Prostate gland (tissue), 2 donors: ENCODE measurements around the gene SLC35B1. TPM values are rescaled to one million over a fixed set of nuclear protein-coding genes. Genes with fewer than 3 reads are reported as not detected.
A peak's percentile ranks its signal among the peaks of the same experiment; 100 is the strongest.

Experiments
- DNase-seq: peaks from one replicate; pipeline ENCODE4 v3.0.0-alpha.2; 2019; ENCODE audit warnings: low spot score
- H3K27ac ChIP-seq, 2 donors: fragments of 200-600 bp; sonication (generic); 2 replicates each; pipeline ENCODE4 v1.5.1; 2017 to 2019
- H3K27me3 ChIP-seq: fragments of 200-600 bp; sonication (generic); replicated peaks from 2 replicates; pipeline ENCODE4 v1.5.1; 2019; ENCODE audit not compliant: insufficient read depth
- H3K36me3 ChIP-seq, 2 donors: fragments of 200-600 bp; sonication (generic); 1 replicate in 1 of 2; 2 replicates in 1 of 2; pipeline versions ENCODE4 v1.5.1 to v1.8.1; 2017 to 2019
- H3K4me1 ChIP-seq: fragments of 200-600 bp; sonication (generic); replicated peaks from 2 replicates; pipeline ENCODE4 v1.5.1; 2019
- H3K4me3 ChIP-seq, 2 donors: fragments of 200-600 bp; sonication (generic); 2 replicates each; pipeline ENCODE4 v1.5.1; 2017 to 2019
- H3K9me3 ChIP-seq: fragments of 200-600 bp; sonication (generic); 2 replicates; pipeline ENCODE4 v1.5.1; 2017
- POLR2A ChIP-seq: fragments of 450-650 bp; IDR thresholded peaks from one replicate; pipeline ENCODE4 v1.6.1; 2016; ENCODE audit warnings: antibody characterized with exemption, mild to moderate bottlenecking
- POLR2AphosphoS5 ChIP-seq: sonication (generic); formaldehyde crosslinking; IDR thresholded peaks from one replicate; pipeline ENCODE4 v1.6.1; 2017; ENCODE audit warnings: antibody characterized with exemption
- WGBS: methylation state at CpG from one replicate; pipeline ENCODE4 v1.1.5; 2018; 5-methylcytosine and 5-hydroxymethylcytosine counted together
- intact Hi-C: fragments of 100-400 bp; cut with DNase I; formaldehyde crosslinking; loops from one replicate; pipeline ENCODE4 v1.14.2; 2022
- total RNA-seq, 2 donors: library from RNA; depleted of rRNA; stranded (reverse); fragments of >200 nt; gene quantifications; one replicate each; pipeline ENCODE4 v1.1.0, GENCODE V29; 2016
- TF ChIP-seq, protein P1 (sequence below), 4 experiments: fragments of 200-600 bp in 2 of 4; fragments of 450-650 bp in 2 of 4; sonication (generic) in 2 of 4; IDR thresholded peaks; 1 replicate in 3 of 4; 2 replicates in 1 of 4; pipeline ENCODE4 v1.5.1; 2016 to 2019; ENCODE audit warnings: antibody characterized with exemption in 4 of 4, mild to moderate bottlenecking in 2 of 4, moderate library complexity in 2 of 4

SLC35B1 gene
- total RNA-seq, 2 donors from 2014 or later: 31.0 to 81.0 TPM

DNA sequence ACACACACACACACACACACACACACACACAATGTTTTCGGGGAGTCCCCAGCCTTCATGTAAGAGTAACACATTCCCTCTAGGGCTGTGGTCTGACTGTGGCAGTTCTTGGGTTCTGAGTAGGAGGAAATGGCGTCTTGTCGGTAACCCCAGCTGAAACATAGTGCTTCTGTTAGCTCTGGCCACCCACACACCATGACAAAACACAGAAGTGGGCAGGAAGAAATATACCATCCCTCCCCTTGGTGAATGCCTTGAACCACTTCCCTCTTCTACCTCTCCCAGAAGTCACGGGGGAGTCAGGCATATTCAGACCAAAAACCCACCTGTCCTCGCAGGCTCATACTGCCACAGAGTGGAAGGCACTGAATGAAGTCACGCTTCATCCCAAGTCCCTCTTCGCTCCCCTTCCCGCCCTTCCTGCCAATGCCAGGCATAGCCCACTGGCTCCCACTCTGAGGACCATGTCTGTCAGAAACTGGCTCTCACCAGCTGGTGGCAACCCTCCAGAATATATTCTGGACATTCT lies 11.5 kb downstream of the SLC35B1 start:
- no peak for DNase-seq
- no peak for TF ChIP-seq POLR2A
- TF ChIP-seq, protein P1, sequence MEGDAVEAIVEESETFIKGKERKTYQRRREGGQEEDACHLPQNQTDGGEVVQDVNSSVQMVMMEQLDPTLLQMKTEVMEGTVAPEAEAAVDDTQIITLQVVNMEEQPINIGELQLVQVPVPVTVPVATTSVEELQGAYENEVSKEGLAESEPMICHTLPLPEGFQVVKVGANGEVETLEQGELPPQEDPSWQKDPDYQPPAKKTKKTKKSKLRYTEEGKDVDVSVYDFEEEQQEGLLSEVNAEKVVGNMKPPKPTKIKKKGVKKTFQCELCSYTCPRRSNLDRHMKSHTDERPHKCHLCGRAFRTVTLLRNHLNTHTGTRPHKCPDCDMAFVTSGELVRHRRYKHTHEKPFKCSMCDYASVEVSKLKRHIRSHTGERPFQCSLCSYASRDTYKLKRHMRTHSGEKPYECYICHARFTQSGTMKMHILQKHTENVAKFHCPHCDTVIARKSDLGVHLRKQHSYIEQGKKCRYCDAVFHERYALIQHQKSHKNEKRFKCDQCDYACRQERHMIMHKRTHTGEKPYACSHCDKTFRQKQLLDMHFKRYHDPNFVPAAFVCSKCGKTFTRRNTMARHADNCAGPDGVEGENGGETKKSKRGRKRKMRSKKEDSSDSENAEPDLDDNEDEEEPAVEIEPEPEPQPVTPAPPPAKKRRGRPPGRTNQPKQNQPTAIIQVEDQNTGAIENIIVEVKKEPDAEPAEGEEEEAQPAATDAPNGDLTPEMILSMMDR (IDR thresholded peaks at IDR 0.05): no peak
- TF ChIP-seq POLR2AphosphoS5: no peak
- 79% methylated on average over 8 of the region's 8 CpGs for WGBS
- Histone ChIP-seq H3K27me3 (no peaks in the 10 kb centered on the region), H3K9me3 (no peaks in the 10 kb centered on the region), H3K4me3 (no peak overlapping the region), H3K36me3 (peaks cover 0 to 6% of the 10 kb centered on the region in 2 donors), H3K27ac (no peak overlapping the region), H3K4me1 (no peaks in the 10 kb centered on the region)
- intact Hi-C loops: no loop called here

DNA sequence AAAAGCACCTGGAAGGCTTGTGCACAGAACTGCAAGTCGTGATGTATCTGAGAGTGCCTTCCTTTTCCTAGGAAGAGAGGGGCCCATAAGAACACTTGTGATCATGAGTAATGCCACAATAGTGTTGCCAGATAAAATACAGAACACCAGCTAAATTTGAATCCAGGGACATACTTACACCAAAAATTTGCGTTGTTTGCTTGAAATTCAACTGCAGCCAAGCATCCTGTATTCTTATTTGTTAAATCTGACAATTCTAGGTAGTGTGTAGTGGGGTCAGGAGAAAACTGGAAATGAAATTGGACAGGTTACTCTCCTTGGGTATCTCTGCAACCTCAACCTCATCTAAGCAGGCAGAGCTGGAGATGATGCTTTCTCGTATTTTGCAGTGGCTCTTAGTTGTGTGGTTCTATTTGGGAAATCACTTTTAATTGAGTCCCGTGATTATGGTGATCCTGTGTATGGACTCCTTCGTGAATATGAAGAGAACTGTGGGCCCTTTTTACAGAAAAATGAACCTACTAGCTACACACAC lies 12.0 kb downstream of the SLC35B1 start:
- DNase-seq: no peak
- WGBS: 52% methylated on average over 5 of the region's 5 CpGs
- Histone ChIP-seq H3K4me1 (no peaks in the 10 kb centered on the region), H3K27ac (no peak overlapping the region), H3K36me3 (peaks cover 0 to 5% of the 10 kb centered on the region in 2 donors), H3K4me3 (no peak overlapping the region), H3K9me3 (no peaks in the 10 kb centered on the region), H3K27me3 (no peaks in the 10 kb centered on the region)
- TF ChIP-seq POLR2A (no peak), POLR2AphosphoS5 (no peak)
- TF ChIP-seq, protein P1 (IDR thresholded peaks at IDR 0.05): peak in 1 of 4 experiments; percentile 9
- intact Hi-C loops: loop anchor here (1.0 kb wide), 1 partner anchor 125 kb away; no protein-coding TSS in a partner anchor

DNA sequence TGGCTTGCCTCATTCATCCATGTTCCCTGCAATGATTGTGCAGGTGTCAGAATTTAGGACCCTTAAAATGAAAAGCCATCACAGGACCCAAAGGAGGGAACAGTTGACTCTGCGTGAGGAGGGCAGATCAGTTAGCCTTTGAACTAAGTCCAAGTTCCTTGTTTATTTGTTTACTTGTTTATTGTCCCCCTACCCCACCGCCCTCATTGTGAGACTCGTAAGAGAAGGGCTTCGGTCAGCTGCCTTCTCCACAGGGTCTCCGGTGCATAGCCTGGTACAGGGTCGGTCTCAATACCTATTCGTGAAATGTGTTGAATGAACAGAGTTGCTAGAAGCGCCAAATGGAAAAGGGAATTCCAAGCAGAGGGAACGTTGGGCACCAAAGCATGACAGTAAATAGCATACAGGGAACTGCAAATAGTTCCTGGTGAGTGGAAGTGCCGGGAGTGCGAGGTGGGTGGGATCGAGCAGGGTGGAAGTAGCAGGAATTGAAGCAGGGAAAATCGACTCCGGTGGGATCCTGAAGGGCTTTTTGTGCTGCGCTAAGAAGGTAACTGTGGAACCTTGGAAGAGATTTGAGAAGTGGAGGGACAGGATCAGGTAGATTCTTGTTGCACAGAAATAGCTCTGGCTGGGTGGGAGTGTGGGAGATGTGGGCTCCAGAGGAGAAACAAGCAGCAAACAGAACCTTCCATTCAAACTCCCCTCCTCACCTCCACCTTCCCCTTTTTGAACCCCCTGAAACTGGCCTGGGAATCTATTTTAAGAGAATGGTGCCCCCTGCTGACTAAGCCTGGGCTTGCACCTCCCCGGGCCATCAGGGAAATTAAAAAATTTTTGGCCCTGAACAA lies 12.7 kb downstream of the SLC35B1 start:
- peak overlapping the region in 1 of 2 donors; percentile 41 for H3K27ac ChIP-seq
- WGBS: 19% methylated on average over 16 of the region's 16 CpGs
- no peaks in the 10 kb centered on the region for H3K4me1 ChIP-seq
- TF ChIP-seq POLR2A (no peak), POLR2AphosphoS5 (peak; percentile 34)
- TF ChIP-seq, protein P1 (IDR thresholded peaks at IDR 0.05): peak; percentile 90 to 96 (median 94)
- H3K4me3 ChIP-seq: no peak overlapping the region
- H3K36me3 ChIP-seq: no peaks in the 10 kb centered on the region
- peak; percentile 41 for DNase-seq
- no peaks in the 10 kb centered on the region for H3K27me3 ChIP-seq
- intact Hi-C loops: loop anchor here (1.0 to 5.0 kb wide), 2 partner anchors 48 to 125 kb away; no protein-coding TSS in a partner anchor
- no peaks in the 10 kb centered on the region for H3K9me3 ChIP-seq

DNA sequence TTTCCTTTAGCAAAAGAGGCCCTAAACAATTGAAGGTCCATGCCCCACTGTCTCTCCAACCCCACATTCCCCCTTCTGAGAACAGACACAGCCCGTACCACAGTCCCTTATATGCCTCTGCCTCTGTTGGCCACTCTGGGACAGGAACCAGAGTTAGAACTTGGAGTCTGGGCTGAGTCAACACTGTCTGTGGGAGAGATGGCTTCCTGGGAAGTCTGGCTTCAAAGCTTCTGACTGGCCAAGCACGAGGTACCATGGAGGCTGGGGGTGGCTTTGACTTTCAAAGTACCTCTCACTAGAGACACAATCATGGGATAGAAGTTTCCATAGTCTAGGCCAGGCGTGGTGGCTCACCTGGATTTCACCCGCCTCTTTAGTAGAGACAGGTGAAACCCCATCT lies 15.0 kb downstream of the SLC35B1 start:
- H3K27me3 ChIP-seq: no peaks in the 10 kb centered on the region
- TF ChIP-seq, protein P1 (IDR thresholded peaks at IDR 0.05): no peak
- no peak for TF ChIP-seq POLR2AphosphoS5
- TF ChIP-seq POLR2A: no peak
- no peak for DNase-seq
- no peaks in the 10 kb centered on the region for H3K36me3 ChIP-seq
- no peaks in the 10 kb centered on the region for H3K4me1 ChIP-seq
- no peaks in the 10 kb centered on the region for H3K9me3 ChIP-seq
- WGBS: 84% methylated on average over 4 of the region's 4 CpGs
- H3K4me3 ChIP-seq: no peak overlapping the region
- H3K27ac ChIP-seq: peak overlapping the region; percentile 8 to 75
- intact Hi-C loops: loop anchor here (5.0 kb wide), 1 partner anchor 45 kb away; no protein-coding TSS in a partner anchor
